HG03565 (cell line): ENCODE measurements around the gene CALM3.
"Not testable (repeated sequence)": the region's sequence is repeated elsewhere in the genome, so short reads cannot be mapped to it uniquely, and the experiment has no call there.

Source experiments
- ATAC-seq: cut with Tn5 transposase; IDR thresholded peaks from one replicate; pipeline ENCODE4 v1.9.1; 2021; ENCODE audit warnings: mild to moderate bottlenecking, moderate library complexity; ENCODE audit not compliant: unreplicated experiment

Gene CALM3

GRCh38 chr19:46614114-46614722 lies 13.1 kb downstream of the CALM3 start:
- ATAC-seq = no peak

GRCh38 chr19:46615966-46616365 lies 14.8 kb downstream of the CALM3 start:
- no peak for ATAC-seq

GRCh38 chr19:46616631-46617322 lies 15.6 kb downstream of the CALM3 start:
- no peak for ATAC-seq

GRCh38 chr19:46617601-46618000 lies 16.5 kb downstream of the CALM3 start:
- no peak for ATAC-seq

- no peak for ATAC-seq
Observed at GRCh38 chr19:46618670-46619231, 17.6 kb downstream of the CALM3 start.

- no peak for ATAC-seq
Observed at GRCh38 chr19:46620267-46620666, 19.1 kb downstream of the CALM3 start.

GRCh38 chr19:46620716-46621115 lies 19.6 kb downstream of the CALM3 start:
- ATAC-seq = no peak

GRCh38 chr19:46621191-46622117 lies 20.3 kb downstream of the CALM3 start:
- no peak for ATAC-seq

GRCh38 chr19:46622118-46622446 lies 21.0 kb downstream of the CALM3 start:
- no peak for ATAC-seq

GRCh38 chr19:46623915-46624502 lies 22.9 kb downstream of the CALM3 start:
- ATAC-seq = no peak

GRCh38 chr19:46624958-46625661 lies 24.0 kb downstream of the CALM3 start, which contains the start of gene PTGIR:
Gene PTGIR (minus strand): TSS chr19:46625089. CDS start chr19:46624225, 864 bp downstream.
- ATAC-seq = no peak

- no peak for ATAC-seq
Observed at GRCh38 chr19:46625731-46626130, 24.6 kb downstream of the CALM3 start.

GRCh38 chr19:46626446-46626845 lies 25.3 kb downstream of the CALM3 start:
- ATAC-seq = no peak

- ATAC-seq = not testable (repeated sequence)
Observed at GRCh38 chr19:46628970-46629369, 27.8 kb downstream of the CALM3 start.

GRCh38 chr19:46629546-46630025 lies 28.5 kb downstream of the CALM3 start:
- ATAC-seq = no peak

- ATAC-seq = no peak
Observed at GRCh38 chr19:46630586-46631205, 29.6 kb downstream of the CALM3 start.

GRCh38 chr19:46631481-46631880 lies 30.4 kb downstream of the CALM3 start:
- no peak for ATAC-seq

GRCh38 chr19:46633130-46633529 lies 32.0 kb downstream of the CALM3 start:
- no peak for ATAC-seq

GRCh38 chr19:46634045-46634655 lies 33.0 kb downstream of the CALM3 start:
- ATAC-seq = no peak
